ENCODE measurements around the gene PTCH1.

The PTCH1 gene

GRCh38 chr9:95411054-95411892 is 105.5 kb downstream of the PTCH1 start:
- no peak overlapping the region for H3K4me3 ChIP-seq (replicated peaks; ENCODE audit: low read depth, low read length)
- no peak for DNase-seq (ENCODE audit: extremely low read depth, insufficient read length)
- H3K36me3 ChIP-seq (ENCODE audit: control insufficient read depth, insufficient read depth, low read length): no peaks in the 10 kb centered on the region
- no peaks in the 10 kb centered on the region for H3K27me3 ChIP-seq (replicated peaks; ENCODE audit: control insufficient read depth, insufficient read depth, low read length)
- no peak for TF ChIP-seq CTCF (IDR thresholded peaks at IDR 0.05; ENCODE audit: insufficient read depth, low read length, poor library complexity, severe bottlenecking)

- Histone ChIP-seq H3K36me3 (ENCODE audit: control insufficient read depth, insufficient read depth, low read length) (no peaks in the 10 kb centered on the region), H3K4me3 (replicated peaks; ENCODE audit: low read depth, low read length) (no peak overlapping the region), H3K27me3 (replicated peaks; ENCODE audit: control insufficient read depth, insufficient read depth, low read length) (no peaks in the 10 kb centered on the region)
- no peak for DNase-seq (ENCODE audit: extremely low read depth, insufficient read length)
- no peak for TF ChIP-seq CTCF (IDR thresholded peaks at IDR 0.05; ENCODE audit: insufficient read depth, low read length, poor library complexity, severe bottlenecking)
Measured at GRCh38 chr9:95409650-95410426, 106.9 kb downstream of the PTCH1 start.

GRCh38 chr9:95407524-95407923 is 109.2 kb downstream of the PTCH1 start:
- Histone ChIP-seq H3K27me3 (replicated peaks; ENCODE audit: control insufficient read depth, insufficient read depth, low read length) (no peaks in the 10 kb centered on the region), H3K4me3 (replicated peaks; ENCODE audit: low read depth, low read length) (no peak overlapping the region), H3K36me3 (ENCODE audit: control insufficient read depth, insufficient read depth, low read length) (no peaks in the 10 kb centered on the region)
- no peak for DNase-seq (ENCODE audit: extremely low read depth, insufficient read length)
- no peak for TF ChIP-seq CTCF (IDR thresholded peaks at IDR 0.05; ENCODE audit: insufficient read depth, low read length, poor library complexity, severe bottlenecking)

GRCh38 chr9:95406121-95406520 is 110.7 kb downstream of the PTCH1 start:
- TF ChIP-seq CTCF (IDR thresholded peaks at IDR 0.05; ENCODE audit: insufficient read depth, low read length, poor library complexity, severe bottlenecking): no peak
- Histone ChIP-seq H3K27me3 (replicated peaks; ENCODE audit: control insufficient read depth, insufficient read depth, low read length) (no peaks in the 10 kb centered on the region), H3K4me3 (replicated peaks; ENCODE audit: low read depth, low read length) (no peak overlapping the region), H3K36me3 (ENCODE audit: control insufficient read depth, insufficient read depth, low read length) (no peaks in the 10 kb centered on the region)
- no peak for DNase-seq (ENCODE audit: extremely low read depth, insufficient read length)

- no peak overlapping the region for H3K4me3 ChIP-seq (replicated peaks; ENCODE audit: low read depth, low read length)
- no peak for DNase-seq (ENCODE audit: extremely low read depth, insufficient read length)
- TF ChIP-seq CTCF (IDR thresholded peaks at IDR 0.05; ENCODE audit: insufficient read depth, low read length, poor library complexity, severe bottlenecking): no peak
- H3K27me3 ChIP-seq (replicated peaks; ENCODE audit: control insufficient read depth, insufficient read depth, low read length): no peaks in the 10 kb centered on the region
- no peaks in the 10 kb centered on the region for H3K36me3 ChIP-seq (ENCODE audit: control insufficient read depth, insufficient read depth, low read length)
Measured at GRCh38 chr9:95399261-95399660, 117.5 kb downstream of the PTCH1 start.
